HG03558 (cell line): ENCODE data around the gene YIPF6.
A peak's percentile ranks its signal among the peaks of the same experiment; 100 is the strongest.
"Not testable (repeated sequence)": the region's sequence is repeated elsewhere in the genome, so short reads cannot be mapped to it uniquely, and the experiment has no call there.

Experiments used
- ATAC-seq: cut with Tn5 transposase; IDR thresholded peaks from one replicate; pipeline ENCODE4 v1.9.1; 2021; ENCODE audit warnings: moderate number of reproducible peaks; ENCODE audit not compliant: unreplicated experiment; ENCODE audit errors: extremely low read depth

YIPF6 gene

DNA sequence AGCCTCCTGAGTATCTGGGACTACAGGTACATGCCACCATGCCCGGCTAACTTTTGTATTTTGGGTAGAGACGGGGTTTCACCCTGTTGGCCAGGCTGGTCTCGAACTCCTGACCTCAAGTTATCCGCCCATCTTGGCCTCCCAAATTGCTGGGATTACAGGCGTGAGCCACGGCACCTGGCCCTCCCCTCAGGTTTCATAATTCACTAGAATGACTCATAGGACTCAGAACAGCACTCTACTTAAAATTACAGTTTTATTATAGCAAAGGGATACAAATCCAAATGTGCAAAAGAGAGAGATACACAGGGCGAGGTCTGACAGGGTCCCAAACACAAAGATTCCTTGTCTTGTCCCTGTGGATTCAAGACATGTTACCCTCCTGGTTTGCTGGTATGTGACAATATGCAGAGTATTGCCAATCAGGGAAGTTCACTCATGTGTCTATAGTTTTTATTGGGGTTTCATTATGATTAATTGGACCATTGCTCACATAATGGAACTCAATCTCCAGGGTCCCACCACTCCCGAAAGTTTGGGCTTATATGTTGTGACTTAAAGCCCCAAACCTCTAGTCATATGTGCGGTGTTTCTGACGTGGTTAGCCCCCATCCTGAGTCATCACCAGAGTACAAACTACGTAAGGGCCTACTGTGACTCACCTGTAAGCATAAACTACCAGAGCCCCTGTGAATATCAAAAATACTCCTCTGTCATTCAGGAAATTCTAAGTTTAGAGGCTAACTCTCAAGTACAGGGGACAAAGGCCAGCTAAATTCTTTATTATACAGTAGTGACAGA, 5.2 kb downstream of the YIPF6 start:
- peak; percentile 63 for ATAC-seq

- ATAC-seq, result no peak
Measured at GRCh38 chrX:68506649-68507048, 7.8 kb downstream of the YIPF6 start.

- no peak for ATAC-seq
Measured at GRCh38 chrX:68508799-68509198, 9.9 kb downstream of the YIPF6 start.

DNA sequence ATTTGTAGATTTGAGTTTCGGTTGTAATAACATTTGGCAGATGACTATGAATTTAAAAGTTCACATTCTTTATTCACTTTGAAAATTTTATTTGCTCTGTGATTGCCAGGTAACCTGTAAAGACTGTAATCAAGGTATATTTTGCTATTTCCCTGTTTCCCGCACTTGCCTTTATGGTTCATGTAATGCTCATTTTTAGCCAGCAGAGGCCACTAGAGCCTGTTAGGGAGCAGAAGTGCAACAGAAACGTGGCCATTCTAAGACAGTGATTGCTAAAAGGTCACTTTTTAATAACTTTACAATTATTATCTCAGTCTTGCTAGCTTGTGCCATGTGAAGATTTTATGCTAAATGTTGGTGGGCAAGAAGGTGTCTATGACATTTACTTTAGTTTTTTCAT, 12.4 kb downstream of the YIPF6 start:
- no peak for ATAC-seq

GRCh38 chrX:68524680-68525079, 25.8 kb downstream of the YIPF6 start:
- ATAC-seq, result not testable (repeated sequence)

DNA sequence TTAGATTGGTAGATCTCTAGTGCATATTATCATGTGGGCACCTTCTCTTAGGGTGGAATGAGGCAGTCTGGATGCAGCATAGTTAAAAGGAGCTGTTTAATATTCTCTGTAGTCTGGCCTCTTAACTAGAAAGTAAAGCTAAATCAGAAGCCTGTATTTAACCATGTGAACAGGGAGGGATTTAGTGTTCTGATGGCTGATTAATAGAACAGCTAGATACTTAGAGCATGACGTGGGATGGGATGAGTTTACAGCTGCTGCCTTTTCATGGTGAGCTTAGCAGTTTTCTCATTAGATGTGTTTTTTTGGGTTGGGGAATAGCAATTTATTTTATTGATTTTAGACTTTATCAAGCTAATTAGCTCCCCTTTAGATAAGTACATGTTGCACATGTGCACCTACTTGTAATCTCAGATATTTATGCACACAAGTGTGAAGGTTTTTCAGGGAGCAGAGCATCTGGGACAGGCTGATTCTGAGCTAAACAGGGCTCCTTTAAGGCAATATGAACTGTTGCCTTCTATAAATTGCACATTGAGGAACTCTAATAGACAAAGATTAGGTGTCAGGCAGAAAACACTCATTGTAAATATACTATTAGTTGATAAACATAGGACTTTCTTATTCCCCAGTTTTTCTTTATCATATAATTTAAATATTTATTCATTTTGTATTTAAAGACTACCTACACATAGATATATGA, 34.1 kb downstream of the YIPF6 start:
- no peak for ATAC-seq

DNA sequence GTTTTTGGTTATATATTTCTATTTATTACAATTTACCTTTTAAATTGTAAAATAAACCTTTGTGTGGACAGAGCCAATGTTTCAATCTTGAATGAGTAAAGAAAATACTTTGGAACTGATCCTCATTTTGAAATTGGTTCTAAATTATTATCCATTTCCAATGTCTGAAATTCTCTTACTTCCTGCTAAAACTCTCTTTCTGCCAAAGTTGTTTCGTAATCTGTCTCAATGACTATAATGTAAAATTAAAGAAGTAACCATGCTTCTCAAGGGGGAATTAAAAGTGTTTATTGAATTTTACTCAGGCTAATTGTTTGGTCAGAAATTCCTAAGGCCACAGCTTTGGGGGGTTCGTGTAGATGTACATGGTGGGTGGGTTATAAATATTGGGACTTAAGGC, 34.8 kb downstream of the YIPF6 start:
- no peak for ATAC-seq

- no peak for ATAC-seq
Measured at GRCh38 chrX:68534691-68535090, 35.8 kb downstream of the YIPF6 start.

DNA sequence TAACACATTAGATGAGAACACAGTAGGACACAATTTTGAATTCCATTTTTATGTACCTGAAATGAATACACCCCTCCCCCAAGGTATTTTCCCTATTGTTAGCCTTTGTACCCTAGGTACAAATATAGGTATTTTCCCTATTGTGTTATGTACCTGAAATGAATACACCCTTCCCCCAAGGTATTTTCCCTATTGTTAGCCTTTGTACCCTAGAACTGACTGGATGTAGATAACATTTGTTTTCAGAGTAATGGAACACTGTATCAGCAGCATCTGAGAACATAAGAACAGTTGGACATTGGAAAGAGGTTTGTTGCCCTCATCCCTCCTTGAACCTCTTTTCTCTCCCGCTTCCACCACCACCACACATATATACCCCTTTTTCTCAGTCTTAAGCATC, 37.6 kb downstream of the YIPF6 start:
- peak; percentile 40 for ATAC-seq

DNA sequence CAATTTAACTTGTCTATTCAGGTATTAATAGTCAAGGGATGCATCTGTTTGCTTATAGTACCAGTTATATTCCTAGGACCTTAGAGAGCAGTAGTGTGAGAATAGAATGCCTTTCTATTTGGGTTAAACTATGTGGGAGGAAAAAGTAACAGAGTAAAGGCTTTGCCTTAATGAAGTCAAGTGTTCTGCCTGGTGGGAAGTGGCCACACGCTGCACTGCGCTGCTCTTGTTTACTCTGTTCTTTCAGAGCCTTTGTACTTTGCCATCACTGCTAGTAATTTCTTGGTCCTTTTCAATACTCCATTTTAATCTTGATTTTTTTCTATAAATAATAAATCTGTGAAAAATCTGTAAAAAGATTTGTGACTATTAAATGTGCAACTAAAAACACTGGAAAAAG, 38.0 kb downstream of the YIPF6 start:
- no peak for ATAC-seq

DNA sequence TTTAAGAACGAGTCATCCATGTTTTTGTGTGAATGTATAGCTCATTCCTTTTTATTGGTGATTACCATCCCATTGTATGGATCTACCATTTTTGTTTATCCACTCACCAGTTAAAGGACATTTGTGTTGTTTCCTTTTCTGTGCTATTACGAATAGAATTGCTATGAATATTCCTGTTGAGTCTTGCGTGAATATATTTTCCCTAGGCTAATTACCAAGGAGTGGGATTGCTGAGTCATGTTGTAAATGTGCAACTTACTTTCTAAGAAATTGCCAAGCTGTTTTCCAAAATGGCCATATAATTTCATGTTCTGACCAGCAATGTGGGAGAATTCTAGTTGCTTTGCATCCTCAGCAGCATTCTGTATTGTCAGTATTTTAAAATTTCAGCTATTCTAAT, 51.3 kb downstream of the YIPF6 start:
- ATAC-seq, result no peak

DNA sequence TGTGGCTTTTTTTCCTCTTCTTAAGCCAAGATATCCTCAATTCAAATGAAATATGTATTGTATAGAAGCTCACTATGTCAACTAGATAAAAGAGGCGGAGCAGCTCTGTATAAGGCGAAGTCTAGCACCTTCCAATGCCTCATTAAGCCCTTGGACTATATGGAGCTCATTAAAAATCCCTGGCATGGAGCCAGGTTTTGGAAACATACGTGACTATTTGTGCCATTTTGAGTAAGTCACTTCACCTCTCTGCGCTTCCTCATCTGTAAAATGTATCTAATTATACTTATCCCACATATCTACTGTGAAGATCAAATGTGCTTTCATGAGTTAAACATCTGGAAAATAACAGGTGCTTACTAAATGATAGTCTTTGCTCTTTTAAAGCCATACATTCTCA, 57.2 kb downstream of the YIPF6 start:
- ATAC-seq, result no peak

DNA sequence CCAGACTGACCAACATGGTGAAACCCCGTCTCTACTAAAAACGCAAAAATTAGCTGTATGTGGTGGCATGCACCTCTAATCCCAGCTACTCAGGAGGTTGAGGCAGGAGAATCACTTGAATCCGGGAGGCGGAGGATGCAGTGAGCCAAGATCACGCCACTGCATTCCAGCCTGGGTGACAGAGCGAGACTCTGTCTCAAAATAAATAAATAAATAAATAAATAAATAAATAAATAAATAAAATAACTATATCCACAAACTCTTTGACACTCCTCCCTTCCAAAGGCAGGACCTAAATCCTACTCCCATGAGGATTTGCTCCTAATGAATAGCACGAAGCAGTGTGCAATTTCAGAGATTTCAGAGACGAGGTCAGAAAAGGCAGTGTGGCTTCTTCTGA, 58.3 kb downstream of the YIPF6 start:
- not testable (repeated sequence) for ATAC-seq

- ATAC-seq, result not testable (repeated sequence)
Measured at GRCh38 chrX:68559905-68560304, 61.1 kb downstream of the YIPF6 start.

DNA sequence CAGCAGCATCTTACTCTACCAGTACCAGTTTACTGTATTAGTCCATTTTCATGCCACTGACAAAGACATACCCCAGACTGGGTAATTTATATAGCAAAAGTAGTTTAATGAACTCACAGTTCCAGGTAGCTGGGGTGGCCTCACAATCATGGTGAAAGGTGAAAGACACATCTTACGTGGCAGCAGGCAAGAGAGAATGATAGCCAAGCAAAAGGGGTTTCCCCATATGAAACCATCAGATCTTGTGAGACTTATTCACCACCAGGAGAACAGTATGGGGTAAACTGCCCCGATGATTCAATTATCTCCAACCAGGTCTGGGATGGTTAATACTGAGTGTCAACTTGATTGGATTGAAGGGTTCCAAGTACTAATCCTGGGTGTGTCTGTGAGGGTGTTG, 69.3 kb downstream of the YIPF6 start:
- ATAC-seq, result no peak

- ATAC-seq, result no peak
Measured at GRCh38 chrX:68570598-68570997, 71.7 kb downstream of the YIPF6 start.

- ATAC-seq, result no peak
Measured at GRCh38 chrX:68571292-68571609, 72.4 kb downstream of the YIPF6 start.

DNA sequence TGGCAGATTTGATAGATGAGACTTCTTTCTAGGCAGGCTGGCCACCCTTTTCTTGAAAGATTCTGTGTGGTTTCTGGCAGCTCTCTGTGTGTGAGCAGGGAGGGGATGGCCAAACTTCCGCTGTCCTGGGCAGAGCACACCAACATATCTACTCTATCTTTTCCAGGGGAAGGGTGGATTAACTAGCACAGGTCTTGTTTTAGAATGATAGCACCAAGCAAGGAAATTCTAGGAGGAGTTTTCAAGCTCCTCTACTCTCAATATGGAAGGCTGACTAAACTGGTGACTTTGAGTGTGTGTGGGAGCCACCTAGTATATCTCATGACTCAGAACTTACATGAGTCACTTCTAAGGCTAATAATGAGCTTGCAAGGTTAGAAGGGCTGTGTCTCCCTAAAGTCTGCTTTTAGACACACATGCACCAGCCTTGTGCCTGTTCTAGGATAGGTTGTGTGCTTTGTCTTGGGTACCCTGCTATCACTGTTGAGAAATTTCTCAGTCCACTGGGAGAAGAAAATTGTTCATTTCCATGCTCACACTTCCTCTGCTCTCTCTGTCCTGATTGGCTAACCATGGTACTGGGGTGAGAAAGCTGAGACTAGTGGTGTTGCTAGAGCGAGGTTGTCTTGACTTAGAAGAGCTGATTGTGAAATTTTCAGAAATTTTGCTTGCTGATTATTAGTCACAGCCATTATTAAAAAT, 72.9 kb downstream of the YIPF6 start:
- peak; percentile 80 for ATAC-seq

DNA sequence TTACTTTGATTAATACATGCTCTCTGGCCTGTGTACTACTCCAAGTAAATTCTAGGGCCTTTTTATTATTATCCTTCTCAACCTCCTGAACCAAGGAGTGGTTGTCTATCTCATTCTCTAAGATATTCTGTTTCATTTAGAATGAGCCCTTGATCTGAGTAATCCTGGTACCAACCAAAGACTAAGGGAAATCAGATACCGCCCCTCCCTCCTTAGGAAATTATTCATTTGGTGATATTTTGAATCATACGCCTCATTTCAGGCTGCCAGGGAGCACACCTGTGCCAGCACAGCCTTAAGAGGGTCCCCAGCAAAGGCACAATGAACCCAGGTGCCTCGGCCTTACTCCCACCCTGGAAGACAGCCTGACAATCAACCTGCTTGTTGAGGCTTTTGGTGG, 75.4 kb downstream of the YIPF6 start:
- ATAC-seq, result no peak

- no peak for ATAC-seq
Measured at GRCh38 chrX:68579810-68580209, 81.0 kb downstream of the YIPF6 start.

GRCh38 chrX:68584221-68584620, 85.4 kb downstream of the YIPF6 start:
- ATAC-seq, result no peak
